ENCODE data around the gene SLC1A4. TPM values are rescaled to one million over a fixed set of nuclear protein-coding genes. Genes with fewer than 3 reads are reported as not detected.

Gene SLC1A4
- total and polyA plus RNA-seq, 2 of the 4 experiments (the other 2 are of a cell fraction) = 6.8 to 8.1 TPM

DNA sequence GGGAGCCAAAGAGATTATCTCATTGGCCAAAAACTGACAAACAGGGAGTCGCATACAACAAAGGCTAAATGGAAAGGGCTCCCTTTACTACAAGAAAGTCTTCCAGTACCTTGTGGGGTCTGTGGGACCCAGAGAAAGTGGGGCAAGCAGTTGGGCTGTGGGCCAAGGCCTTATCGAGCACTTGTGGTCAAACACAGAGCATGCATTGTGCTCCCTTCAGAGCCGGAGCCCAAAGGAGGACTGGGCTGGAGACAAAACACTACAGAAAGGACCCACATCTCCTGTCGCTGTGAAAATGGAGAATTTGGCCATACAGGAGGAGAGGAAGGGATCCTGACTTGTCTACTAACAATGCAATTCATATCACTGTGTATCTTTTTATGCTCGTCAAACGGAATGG lies 37.1 kb upstream of the SLC1A4 start:
- dilution Hi-C loops (cut with HindIII; ENCODE audit: low sequenced_read_pairs, unreplicated experiment) = no loop called here
- H4K91ac ChIP-seq (ENCODE audit: insufficient read depth, low read depth, low read length) = peak overlapping the region; percentile 83; the same call in 1 of the 2 replicates
- H3K56ac ChIP-seq (ENCODE audit: extremely low read depth, insufficient read depth, low read length) = no peak overlapping the region
- POLR2A ChIA-PET (ENCODE audit: unreplicated experiment) = no interaction called here
- DNase-seq (no peak), ATAC-seq (ENCODE audit: low read depth) (no peak)
- peaks cover 18% of the 10 kb centered on the region for H3K4me1 ChIP-seq (ENCODE audit: control insufficient read depth, insufficient read depth, low read length)
- H3K9me1 ChIP-seq (ENCODE audit: insufficient read depth, low read length) = peaks cover 17% of the 10 kb centered on the region
- H3K9ac ChIP-seq (ENCODE audit: low read depth, low read length) = no peak overlapping the region
- no peak overlapping the region for H3K4me2 ChIP-seq (ENCODE audit: low read depth, low read length)
- peak overlapping the region; percentile 87 for H3K18ac ChIP-seq (ENCODE audit: low read depth, low read length)
- H2BK120ac ChIP-seq (ENCODE audit: low read depth, low read length) = peak overlapping the region; percentile 90
- CTCF ChIA-PET = no interaction called here
- peak overlapping the region in 1 of 2 experiments; percentile 11; a peak in 1 of 4 replicates for H4K8ac ChIP-seq (ENCODE audit: low read depth in 2 of 2, low read length in 2 of 2)
- H3K36me3 ChIP-seq (ENCODE audit: control insufficient read depth, insufficient read depth, low read length) = no peaks in the 10 kb centered on the region
- H2AK5ac ChIP-seq (ENCODE audit: low read depth, low read length) = peak overlapping the region; percentile 91
- no TSS peak for BruUV-seq (replicated peaks)
- H3K27me3 ChIP-seq (ENCODE audit: control insufficient read depth, insufficient read depth, low read length) = peaks cover 2% of the 10 kb centered on the region
- H3K14ac ChIP-seq (replicated peaks; ENCODE audit: low read depth, low read length) = peak overlapping the region; percentile 63
- WGBS, 2 experiments (ENCODE audit: extremely low coverage in 2 of 2, insufficient read length in 1 of 2) = no CpG with 5 or more reads among the region's 6 CpGs
- peak overlapping the region; percentile 86 for H2BK20ac ChIP-seq (ENCODE audit: low read depth, low read length)
- peaks cover 4% of the 10 kb centered on the region; the same call in 1 of the 2 replicates for H4K20me1 ChIP-seq (ENCODE audit: insufficient read depth, low read length)
- no peak overlapping the region for H3K27ac ChIP-seq (ENCODE audit: insufficient read depth, low read length)
- H2BK15ac ChIP-seq (ENCODE audit: low read depth, low read length) = peak overlapping the region; percentile 73
- no peak overlapping the region for H3K4me3 ChIP-seq (ENCODE audit: insufficient read depth, low read depth, low read length)
- intact Hi-C loops (cut with micrococcal nuclease) = loop anchor here (5.0 kb wide), 1 partner anchor 35 kb away; the partner anchor contains the start of gene SLC1A4
- in situ Hi-C loops (cut with MboI; ENCODE audit: low sequenced_read_pairs) = no loop called here
- H2BK5ac ChIP-seq (ENCODE audit: low read depth, low read length, poor library complexity, severe bottlenecking) = no peak overlapping the region
- H3K9me3 ChIP-seq (ENCODE audit: control insufficient read depth, insufficient read depth, low read length) = no peaks in the 10 kb centered on the region
- TF ChIP-seq MAZ (IDR thresholded peaks at IDR 0.05; ENCODE audit: borderline replicate concordance, low read depth, low read length) = no peak
- TF ChIP-seq BHLHE40 (IDR thresholded peaks at IDR 0.05; ENCODE audit: low read depth, low read length) = no peak
- TF ChIP-seq, protein P1, sequence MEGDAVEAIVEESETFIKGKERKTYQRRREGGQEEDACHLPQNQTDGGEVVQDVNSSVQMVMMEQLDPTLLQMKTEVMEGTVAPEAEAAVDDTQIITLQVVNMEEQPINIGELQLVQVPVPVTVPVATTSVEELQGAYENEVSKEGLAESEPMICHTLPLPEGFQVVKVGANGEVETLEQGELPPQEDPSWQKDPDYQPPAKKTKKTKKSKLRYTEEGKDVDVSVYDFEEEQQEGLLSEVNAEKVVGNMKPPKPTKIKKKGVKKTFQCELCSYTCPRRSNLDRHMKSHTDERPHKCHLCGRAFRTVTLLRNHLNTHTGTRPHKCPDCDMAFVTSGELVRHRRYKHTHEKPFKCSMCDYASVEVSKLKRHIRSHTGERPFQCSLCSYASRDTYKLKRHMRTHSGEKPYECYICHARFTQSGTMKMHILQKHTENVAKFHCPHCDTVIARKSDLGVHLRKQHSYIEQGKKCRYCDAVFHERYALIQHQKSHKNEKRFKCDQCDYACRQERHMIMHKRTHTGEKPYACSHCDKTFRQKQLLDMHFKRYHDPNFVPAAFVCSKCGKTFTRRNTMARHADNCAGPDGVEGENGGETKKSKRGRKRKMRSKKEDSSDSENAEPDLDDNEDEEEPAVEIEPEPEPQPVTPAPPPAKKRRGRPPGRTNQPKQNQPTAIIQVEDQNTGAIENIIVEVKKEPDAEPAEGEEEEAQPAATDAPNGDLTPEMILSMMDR (conservative IDR thresholded peaks at IDR 0.05; ENCODE audit: low read depth, low read length) = no peak
- no peak for TF ChIP-seq CEBPB (IDR thresholded peaks at IDR 0.05; ENCODE audit: low read depth, low read length)
- no peak for TF ChIP-seq ELK1 (IDR thresholded peaks at IDR 0.05; ENCODE audit: borderline replicate concordance, low read depth, low read length)
- TF ChIP-seq, protein P2, sequence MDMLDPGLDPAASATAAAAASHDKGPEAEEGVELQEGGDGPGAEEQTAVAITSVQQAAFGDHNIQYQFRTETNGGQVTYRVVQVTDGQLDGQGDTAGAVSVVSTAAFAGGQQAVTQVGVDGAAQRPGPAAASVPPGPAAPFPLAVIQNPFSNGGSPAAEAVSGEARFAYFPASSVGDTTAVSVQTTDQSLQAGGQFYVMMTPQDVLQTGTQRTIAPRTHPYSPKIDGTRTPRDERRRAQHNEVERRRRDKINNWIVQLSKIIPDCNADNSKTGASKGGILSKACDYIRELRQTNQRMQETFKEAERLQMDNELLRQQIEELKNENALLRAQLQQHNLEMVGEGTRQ (IDR thresholded peaks at IDR 0.05; ENCODE audit: low read depth, low read length) = no peak
- no peak for TF ChIP-seq RAD21 (IDR thresholded peaks at IDR 0.05; ENCODE audit: low read length)
- TF ChIP-seq MAFK (IDR thresholded peaks at IDR 0.05; ENCODE audit: low read depth, low read length) = no peak
- no peak for TF ChIP-seq SMC3 (IDR thresholded peaks at IDR 0.05; ENCODE audit: low read depth, low read length)
- TF ChIP-seq RCOR1 (IDR thresholded peaks at IDR 0.05; ENCODE audit: insufficient replicate concordance, low read length) = no peak
- no peak for TF ChIP-seq MXI1 (IDR thresholded peaks at IDR 0.05; ENCODE audit: borderline replicate concordance, low read depth, low read length)
- no peak for TF ChIP-seq FOS (IDR thresholded peaks at IDR 0.05; ENCODE audit: low read depth, low read length)
- no peak for TF ChIP-seq POLR2A (IDR thresholded peaks at IDR 0.05; ENCODE audit: low read depth, low read length)
- TF ChIP-seq RFX5 (IDR thresholded peaks at IDR 0.05; ENCODE audit: low read depth, low read length) = no peak
- TF ChIP-seq NFE2L2 (IDR thresholded peaks at IDR 0.05; ENCODE audit: low read depth, low read length) = no peak
- H2AK9ac ChIP-seq (replicated peaks; ENCODE audit: low read depth, low read length, poor library complexity) = no peak overlapping the region
- H3K23ac ChIP-seq (ENCODE audit: low read depth, low read length) = 0 out of 2 replicates have a peak overlapping the region, but pooled peaks have one; percentile 38
- H3K79me1 ChIP-seq (ENCODE audit: low read depth in 1 of 2, low read length in 2 of 2) = 0 out of 4 replicates have a peak, but pooled peaks cover 0 to 4% of the 10 kb centered on the region in 2 experiments
- no peak overlapping the region; the same call in 1 of the 2 replicates for H4K5ac ChIP-seq (ENCODE audit: low read depth, low read length)
- H3K4ac ChIP-seq (ENCODE audit: low read depth, low read length) = peak overlapping the region; percentile 82
- H2AFZ ChIP-seq (replicated peaks; ENCODE audit: low read length, poor library complexity) = no peak overlapping the region

Measured in IMR-90 (cell line).